Stimulated activated CD4-positive, alpha-beta T cell treated with anti-CD3 and anti-CD28 coated beads, Interleukin-12 subunit alpha, Interleukin-12 subunit beta, amount 100 ng/mL, for 4 hours (primary cell): ENCODE data around the gene AUTS2.

Experiments
- DNase-seq: peaks from one replicate; pipeline ENCODE4 v3.0.0-alpha.2; 2020

Gene AUTS2

GRCh38 chr7:70047384-70047783 is 449.1 kb downstream of the AUTS2 start:
- no peak for DNase-seq

GRCh38 chr7:70047891-70048448 is 449.7 kb downstream of the AUTS2 start:
- no peak for DNase-seq

GRCh38 chr7:70051726-70052125 is 453.5 kb downstream of the AUTS2 start:
- no peak for DNase-seq

- DNase-seq: no peak
These were observed 454.4 kb downstream of the AUTS2 start for GRCh38 chr7:70052691-70053090.

DNA sequence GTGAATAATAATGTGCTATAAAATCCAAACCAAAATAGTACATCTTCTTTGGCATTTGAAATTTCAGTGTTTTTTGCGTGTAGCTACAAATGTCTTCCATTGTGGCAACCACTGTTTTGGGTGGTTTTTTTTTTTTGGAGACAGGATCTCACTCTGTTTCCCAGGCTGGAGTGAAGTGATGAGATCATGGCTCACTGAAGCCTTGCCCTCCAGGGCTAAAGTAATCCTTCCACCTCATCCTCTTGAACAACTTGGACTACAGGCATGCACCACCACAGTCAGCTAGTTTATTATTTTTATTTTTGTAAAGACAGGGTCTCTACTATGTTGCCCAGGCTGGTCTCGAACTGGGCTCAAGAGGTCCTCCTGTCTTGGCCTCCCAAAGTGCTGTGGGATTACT is 455.1 kb downstream of the AUTS2 start:
- DNase-seq: no peak

GRCh38 chr7:70053989-70054388 is 455.7 kb downstream of the AUTS2 start:
- no peak for DNase-seq

DNA sequence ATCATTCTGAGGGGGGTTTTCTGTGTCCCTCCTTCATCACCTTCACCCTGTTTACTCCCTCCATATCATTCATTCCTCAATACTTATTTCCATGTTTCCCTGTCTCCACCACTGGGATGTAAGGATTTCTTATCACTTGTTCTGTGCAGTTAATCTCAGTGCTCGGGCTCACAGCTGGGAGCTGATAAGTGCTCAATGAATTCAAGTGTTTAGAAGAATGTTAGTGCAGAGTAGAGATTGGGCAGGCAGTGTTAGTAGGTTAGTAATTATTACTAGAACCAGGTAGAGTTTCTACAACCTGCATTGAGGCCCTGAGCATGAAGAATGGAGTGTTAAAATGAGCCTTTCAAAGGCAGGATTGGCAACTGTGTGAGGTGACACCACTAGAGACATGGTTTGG is 458.1 kb downstream of the AUTS2 start:
- DNase-seq: no peak

DNA sequence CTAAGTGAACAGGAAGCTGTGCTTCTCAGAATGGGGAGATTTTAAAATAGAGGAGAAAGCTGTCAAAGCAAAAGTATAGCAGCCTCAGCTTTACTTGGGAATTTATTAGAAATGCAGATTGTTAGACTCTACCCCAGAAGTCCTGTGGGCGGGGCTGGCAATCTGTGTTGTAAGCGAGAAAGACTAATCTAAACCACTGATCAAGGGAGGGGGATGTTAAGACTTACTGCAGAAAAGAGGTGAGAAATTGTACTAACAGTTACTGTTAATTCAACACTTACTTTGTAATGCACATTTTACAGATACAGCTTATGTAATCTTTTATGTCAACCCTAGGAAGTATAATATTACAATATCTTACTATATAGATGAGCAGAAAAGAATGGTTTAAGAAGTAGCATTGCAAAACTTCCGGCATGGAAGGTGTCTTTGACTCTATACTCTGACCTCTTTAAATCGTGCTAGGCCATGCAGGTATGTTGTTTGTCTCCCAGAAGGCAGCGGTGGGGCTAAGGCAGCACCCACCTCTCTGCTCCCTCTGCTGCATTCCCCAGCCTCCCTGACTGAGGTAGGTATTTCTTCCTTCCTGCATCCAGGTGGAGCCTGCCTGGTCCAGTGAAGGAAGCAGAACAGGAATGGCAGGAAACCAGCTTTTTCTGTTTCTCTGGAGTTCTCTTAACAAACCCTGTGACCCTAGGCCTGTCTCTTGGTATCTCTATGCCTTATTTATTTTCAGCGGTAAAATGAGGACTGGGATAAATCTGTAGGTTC is 462.2 kb downstream of the AUTS2 start:
- no peak for DNase-seq

GRCh38 chr7:70063371-70063770 is 465.1 kb downstream of the AUTS2 start:
- no peak for DNase-seq

DNA sequence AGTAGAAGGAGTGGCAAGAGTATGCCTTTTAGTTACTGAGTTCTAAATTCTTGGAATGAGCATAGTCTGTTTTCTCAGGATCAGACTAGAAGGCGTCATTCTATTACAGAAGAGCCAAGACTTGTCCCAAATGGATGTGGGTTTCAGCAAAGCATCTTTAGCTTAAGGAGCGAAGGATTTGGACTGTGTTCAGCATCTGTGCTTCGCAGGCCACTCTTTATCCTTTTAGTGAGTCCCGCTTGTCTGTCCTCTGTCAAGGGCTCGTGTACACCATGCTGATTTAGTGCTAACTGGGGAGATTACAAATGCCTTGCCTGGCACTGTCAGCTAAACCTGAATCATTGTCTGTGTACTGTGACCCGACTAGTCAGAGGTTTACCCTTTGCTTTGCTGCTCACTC is 465.7 kb downstream of the AUTS2 start:
- DNase-seq: no peak

DNA sequence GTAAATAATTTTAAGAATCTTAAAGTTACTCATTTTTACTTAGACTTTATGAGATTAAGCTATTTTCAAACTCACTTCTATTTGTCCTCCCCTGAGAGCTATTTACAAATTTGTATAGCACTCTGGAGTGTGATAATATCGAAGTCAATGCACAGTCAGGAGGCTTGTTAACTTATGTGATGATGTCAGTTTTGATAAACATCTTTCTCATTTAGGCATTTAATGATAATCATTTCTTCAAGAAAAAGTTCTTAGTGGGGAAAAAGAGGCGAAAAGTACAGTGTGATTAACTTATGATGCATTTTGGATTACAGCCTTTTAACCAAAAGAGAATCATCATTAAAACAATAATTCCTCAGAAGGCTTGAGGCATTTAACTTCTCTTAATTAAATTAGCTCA is 468.6 kb downstream of the AUTS2 start:
- no peak for DNase-seq

DNA sequence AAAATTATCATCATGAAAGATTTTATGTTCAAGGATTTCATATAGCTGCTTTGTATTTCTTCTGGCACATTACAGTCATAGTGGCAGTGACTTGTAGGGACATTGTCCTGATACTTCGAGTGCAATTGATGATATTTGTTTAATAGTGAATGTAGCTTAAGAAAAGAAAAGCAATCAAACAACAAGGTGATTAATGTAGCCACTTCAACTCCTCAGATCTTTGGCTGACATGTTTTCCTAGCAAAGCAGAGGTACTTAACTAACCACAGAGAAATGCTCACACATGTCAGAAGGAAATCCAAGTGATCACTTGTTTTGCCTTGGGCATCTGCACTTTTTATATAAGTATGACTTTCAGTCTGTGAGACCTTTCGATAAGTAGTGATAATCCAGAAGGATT is 470.3 kb downstream of the AUTS2 start:
- DNase-seq: no peak

GRCh38 chr7:70069977-70070376 is 471.7 kb downstream of the AUTS2 start:
- no peak for DNase-seq

- DNase-seq: no peak
These were observed 473.5 kb downstream of the AUTS2 start for GRCh38 chr7:70071766-70072165.

GRCh38 chr7:70072220-70072619 is 473.9 kb downstream of the AUTS2 start:
- DNase-seq: no peak

DNA sequence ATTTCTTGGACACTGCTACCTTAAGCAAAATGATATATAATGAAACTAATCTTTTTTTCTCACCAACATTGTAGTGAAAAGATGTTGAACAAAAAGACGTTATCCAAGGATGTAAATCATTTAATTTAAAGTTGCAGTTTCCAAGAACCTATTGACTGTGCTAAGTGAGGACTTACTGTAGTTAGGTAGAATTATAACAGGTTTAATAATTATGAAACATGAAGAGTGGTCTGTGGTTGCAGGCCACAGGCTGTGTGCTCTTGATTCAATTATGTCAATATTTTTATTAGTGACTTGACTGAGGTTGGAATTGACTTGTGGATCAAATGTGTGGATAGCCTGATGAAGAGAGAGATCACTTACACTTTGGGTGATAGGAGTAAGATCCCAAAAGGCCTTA is 478.1 kb downstream of the AUTS2 start:
- DNase-seq: no peak

GRCh38 chr7:70082099-70082611 is 483.9 kb downstream of the AUTS2 start:
- no peak for DNase-seq

GRCh38 chr7:70091362-70091761 is 493.1 kb downstream of the AUTS2 start:
- no peak for DNase-seq

DNA sequence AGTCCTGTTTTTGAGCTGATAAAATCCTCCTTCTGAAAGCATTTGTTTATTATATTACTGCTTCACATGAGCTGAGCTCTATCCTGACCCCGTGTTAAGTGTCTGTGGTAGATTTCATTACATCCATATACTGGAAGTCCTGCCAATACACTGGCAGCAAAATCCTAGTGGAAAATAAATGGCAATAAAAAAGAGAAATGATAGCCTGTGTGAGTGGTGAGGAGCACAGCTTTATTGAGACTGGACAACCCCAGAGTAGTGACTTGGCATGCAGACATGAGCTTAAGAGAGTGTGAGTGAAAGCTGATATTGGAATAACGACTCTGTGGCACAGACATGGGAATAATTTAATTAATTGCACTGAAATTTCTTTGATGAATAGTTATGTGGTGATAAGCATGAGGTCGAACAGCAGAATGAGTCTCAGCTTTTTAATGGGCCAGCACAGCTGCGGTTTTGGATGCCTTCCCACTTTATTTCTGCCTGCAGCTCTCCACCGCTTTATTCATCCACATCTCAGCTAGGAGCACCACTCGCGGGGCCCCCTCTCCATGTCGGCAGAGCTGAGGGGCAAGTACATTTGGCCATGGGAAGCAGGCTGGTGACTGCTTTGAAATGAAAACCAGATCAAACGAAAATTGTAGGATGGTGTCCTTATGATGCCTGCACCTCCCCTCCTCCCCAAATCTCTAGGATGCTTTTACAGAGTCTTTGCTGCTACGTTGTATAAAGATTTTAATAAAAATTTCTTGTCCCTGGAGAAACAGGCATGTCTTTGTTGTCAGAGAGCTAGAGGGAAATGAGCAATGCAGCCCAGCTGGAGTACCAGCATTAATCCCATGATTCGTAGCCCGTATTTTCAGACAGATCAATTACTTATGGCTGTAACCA is 494.3 kb downstream of the AUTS2 start:
- no peak for DNase-seq

DNA sequence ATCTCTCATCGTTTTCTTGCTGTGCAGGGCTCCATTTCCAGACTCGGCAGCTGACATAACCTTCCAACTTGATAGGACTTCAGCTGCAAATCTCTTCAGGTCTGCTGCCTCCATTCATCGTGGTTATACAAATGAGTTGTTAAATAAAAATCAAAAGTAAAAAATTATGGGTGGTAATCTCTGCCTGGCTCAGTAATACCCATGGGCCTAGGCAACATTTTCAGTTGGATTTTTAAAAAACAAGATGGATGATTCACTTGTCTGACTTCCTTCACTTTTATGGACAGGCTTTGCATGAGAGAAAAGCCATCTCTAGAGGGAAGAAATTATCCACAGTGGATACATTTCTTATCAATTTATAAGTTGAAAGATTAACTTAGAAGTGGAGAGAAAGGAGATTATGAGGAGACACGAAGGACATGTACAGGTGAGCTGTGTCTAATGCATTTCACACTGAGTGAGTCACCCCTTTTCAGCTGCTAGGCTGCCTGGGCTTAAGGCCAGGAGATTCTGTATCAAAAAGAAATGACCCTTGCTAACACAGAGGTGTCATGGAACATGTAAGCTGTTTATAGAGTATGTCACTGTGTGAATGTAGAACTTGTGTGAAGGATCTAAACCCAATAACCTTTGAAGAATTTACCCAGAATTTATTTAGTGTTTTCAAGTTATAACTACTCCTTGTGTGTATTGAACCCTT is 495.1 kb downstream of the AUTS2 start:
- no peak for DNase-seq

GRCh38 chr7:70094831-70095230 is 496.6 kb downstream of the AUTS2 start:
- DNase-seq: no peak

DNA sequence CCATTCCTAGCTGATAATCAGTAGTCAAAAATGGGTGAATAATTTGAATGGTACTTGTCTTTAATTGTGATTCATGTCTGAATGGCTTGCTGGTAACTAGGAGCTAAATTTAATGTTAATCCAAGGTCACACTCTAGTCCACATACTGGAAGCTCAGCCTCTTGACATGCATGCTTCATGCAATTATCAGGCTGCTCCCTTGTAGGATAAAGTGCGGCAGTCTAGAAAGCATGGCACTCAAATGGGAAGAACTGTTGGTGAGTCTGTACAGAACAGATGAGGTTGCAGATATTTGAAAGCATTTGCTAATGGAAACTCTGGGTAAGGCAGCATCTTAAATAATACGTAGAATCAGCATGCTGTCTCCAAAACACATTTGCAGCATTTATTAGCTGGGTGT is 499.4 kb downstream of the AUTS2 start:
- no peak for DNase-seq

DNA sequence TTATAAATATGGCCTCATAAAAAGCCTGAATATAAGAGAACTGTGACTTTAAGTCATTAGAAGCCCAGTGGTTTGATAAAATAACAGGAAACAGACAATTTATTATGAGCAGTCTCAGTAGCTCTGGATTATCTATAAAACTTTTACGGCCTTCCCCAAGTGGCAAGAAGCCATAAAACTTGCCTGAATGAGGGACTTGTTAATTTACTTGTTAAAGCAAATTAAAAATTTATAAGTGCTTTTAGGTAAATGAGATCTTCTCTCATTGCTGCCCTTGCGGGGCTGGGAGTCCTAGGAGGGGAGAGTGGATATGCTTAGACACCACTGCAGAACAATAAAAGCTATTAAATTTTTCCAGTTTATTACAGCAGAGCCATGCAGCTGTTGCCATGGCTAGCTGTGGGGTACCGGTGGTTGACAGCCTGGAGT is 499.9 kb downstream of the AUTS2 start:
- DNase-seq: no peak
